Fibroblast of peridontal ligament (primary cell): ENCODE results near the gene PANK1.

ENCODE experiments used
- DNase-seq: peaks from one replicate; pipeline ENCODE4 v3.0.0-alpha.2; 2010; ENCODE audit errors: extremely low read depth

PANK1 gene

DNA sequence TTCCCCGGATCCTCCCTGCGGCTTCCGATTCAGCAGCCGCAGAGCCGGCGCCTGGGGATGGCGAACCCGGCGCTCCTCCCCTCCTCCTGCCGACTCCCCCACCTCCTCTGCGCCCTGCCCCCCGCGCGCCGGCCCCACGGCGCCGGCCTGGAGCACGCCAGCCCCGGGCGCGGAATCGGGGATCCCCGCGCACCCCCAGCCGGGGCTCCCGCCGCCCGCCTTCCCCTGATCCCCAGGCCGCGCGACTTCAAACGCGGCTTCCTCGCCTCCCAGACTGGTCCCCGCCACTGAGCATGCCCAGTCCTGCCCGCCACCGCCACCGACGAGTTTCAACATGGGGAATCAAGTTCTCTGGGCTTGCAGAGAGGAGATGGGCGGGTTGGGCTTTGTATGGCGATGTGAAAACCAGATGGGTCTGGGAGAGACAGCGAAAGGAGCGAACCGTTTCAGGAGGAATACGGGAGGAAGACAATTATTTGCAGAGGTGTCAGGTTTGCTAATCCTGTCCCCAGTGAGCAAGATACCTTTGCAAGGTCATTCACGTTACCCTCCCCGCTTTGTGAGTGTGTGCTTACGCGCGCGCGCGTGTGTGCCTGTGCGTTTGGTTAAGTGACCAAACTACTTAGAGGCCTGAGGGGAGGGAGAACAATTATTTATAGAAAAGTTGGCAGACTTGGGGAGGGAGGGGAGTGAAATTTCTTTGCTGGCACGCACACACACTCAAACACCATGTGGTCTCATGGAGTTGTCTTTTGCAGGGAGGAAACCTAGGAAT is at the start of gene PANK1:
Gene PANK1, minus strand, starts transcription at position 276 of the 775 bp plus-strand sequence. CDS start 351 bp downstream, outside the sequence.
- DNase-seq, result peak; percentile 77

DNA sequence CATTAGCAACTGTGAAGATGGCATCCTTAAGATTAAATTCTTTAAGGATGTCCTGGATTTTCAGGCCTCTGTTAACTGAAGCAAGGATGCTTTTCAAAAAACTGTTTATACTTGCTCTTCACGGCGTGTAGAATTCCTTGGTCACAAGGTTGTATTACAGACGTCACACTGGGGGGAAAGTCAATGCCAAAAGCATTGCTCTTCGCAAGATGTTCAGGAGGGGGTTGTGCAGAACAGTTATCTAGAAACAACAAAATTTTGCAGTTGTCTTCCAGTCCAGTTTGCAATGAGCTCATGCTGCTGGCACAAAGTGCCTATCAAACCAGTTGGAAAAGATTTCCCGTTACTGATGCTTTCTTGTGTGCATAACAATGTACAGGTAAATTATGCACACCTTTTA is 48.1 kb upstream of the PANK1 start:
- DNase-seq, result no peak

DNA sequence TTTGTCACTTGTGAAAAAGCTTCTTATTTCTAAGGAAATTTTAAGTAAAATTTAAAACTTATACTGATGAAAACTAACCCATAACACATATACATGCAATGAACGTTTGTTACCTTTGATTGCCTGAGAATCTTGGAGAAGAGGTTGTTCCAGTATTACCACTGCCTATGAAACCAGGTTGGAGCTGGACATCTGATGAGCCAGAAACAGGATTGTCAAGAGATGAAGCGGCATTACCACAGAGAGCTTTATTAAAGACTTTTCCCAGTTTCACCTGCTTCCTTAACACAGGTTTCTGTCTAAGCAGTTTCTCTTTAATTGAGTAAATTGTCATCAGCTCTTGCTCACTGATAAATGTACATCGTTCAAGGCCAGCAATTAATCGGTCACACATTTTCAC is 47.4 kb upstream of the PANK1 start:
- DNase-seq, result no peak

DNA sequence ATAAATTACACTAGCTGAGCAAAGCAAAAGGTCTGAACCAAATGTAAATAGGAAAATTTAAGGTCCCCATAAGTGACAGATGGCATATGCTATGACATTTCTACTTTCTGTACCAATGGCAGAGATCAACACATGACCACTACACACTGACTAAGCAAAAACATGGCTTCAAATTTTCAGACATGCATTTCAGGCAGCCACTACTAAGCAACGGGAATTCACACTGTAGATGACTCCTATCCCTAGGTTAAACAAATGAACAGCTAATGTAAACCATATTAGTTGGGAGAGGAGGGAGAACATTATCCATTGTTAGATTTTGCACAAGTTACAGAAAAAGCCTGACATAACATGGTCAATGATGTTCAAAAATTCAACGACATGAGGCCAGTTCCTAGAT is 45.0 kb upstream of the PANK1 start:
- no peak for DNase-seq

DNA sequence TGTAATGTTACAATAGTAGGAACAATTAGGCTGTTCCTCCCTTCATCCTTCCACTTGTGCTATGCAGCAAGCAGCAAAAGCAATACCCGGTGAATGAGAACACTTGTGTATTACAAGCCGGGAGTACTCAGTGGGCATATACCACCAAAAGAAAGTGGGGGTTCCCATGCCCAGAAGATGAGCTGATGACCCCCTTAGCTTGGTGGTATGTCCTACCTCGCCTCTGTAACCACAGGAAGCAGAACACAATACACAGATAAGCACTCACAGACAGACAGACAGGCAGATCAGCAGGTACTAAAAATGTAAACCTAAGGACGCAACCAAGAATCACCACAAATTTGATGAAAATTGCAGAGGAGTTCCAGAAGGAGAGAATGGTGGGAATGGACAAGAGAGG is 40.9 kb upstream of the PANK1 start:
- DNase-seq, result no peak

DNA sequence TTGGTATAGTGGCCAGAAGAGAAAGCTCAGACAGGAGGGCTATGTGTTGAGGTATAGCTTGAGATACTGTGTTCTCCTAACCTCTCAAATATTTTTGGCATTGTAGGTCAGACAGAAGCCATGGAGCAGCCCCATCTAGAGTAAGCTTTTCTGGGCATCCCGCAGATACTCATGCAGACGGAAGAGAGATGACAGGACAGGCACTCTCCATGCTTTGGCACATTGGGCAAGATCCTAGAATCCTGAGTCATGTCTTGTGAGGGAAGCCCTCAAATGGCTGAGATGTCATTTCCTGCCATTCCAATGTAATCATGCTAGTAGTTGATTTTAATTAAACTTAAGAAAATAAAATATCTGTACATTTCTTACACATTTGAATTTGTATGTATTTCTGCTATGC is 39.6 kb upstream of the PANK1 start:
- DNase-seq, result peak; percentile 22

DNA sequence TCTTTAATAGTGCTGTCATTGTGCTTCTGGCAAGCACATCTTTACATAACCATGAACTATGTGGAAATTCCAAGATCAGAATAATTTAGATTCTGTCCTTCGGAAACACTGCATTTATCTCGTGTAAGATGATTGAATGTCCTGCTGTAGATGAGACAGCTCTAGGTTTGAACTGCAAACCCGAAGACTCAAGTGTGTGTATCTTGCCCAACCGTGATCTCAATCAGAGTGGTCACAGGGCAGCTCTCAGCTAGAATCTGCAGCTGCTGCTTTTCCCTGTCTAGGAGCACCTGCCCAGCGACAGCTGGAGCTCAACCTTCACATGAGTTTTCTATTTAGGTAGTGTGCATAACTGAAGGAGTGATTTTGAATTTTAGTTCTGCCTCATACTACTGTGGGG is 38.8 kb upstream of the PANK1 start:
- DNase-seq, result no peak

DNA sequence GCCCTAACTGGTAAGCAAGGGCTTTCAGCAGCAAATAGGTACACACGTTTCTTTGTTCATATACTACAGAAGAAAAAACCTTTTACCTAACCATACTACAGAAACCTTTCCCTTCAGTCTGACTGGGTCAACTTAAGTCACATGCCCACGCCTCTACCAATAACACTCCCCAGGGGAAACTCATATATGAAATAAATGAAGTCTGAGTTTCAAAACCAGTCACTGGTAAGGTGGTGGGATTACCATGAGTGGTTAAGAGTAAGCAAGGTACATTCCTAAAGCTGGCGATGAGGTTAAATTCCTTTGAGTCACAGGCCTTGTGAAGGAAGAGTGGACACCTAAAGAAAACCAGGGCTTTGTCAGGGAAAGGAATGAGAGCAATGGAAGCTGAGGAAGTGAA is 34.9 kb upstream of the PANK1 start:
- DNase-seq, result no peak

DNA sequence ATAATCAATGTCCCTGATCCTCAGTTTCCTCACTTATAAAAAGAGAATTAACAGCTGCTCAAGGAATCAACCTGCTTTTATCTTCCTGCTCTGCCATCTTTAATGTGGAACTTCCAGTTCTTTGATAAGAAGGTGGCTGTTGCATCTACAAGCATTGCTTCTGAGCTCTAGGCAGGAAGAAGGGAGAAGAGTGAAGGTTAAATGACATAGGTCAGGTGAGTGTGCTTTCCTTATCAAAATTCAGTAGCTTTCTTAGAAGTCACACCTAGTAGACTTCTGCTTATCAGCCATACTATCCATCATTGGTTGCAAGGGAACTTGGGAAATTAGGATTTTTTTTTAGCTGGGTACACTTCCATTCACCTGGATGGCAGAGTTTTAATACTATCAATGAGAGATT is 32.3 kb upstream of the PANK1 start:
- DNase-seq, result no peak

DNA sequence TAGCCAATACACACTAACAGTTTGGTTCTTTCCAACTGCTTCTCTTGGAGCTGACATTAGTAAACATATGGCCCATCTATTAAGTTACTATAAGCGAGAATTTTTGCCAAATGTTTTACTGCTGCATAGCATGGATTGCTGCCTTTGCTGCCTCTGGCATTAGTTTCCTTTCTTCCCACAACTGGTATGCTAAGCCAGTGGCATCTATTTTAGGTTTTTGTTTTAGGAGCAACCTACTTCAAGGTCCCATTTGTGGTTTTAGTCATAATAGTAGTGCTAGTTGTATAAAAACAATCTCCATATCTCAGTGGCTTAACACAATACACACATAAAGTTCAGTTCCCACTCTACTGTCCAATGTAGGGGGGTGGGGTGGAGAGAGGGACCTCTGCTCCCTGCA is 25.9 kb upstream of the PANK1 start:
- DNase-seq, result peak; percentile 64

DNA sequence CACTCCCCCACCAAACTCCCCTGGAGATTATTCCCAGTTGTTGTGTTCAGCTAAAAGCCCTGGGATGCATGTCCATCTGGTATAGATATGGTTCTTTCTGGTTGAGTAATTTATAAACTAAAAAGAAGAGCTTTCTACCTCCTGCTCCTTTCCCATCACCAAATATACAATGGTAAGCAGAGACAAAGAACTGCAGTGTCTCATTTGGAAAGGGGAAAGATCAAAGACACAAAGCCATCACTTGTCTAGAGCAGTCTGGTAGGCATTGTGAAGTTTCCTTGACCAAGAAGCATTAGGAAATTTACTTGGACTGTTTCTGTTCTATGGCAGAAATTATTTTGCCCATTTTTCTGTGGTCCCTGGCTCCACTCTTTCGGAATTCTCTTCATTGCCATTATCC is 24.9 kb upstream of the PANK1 start:
- no peak for DNase-seq

DNA sequence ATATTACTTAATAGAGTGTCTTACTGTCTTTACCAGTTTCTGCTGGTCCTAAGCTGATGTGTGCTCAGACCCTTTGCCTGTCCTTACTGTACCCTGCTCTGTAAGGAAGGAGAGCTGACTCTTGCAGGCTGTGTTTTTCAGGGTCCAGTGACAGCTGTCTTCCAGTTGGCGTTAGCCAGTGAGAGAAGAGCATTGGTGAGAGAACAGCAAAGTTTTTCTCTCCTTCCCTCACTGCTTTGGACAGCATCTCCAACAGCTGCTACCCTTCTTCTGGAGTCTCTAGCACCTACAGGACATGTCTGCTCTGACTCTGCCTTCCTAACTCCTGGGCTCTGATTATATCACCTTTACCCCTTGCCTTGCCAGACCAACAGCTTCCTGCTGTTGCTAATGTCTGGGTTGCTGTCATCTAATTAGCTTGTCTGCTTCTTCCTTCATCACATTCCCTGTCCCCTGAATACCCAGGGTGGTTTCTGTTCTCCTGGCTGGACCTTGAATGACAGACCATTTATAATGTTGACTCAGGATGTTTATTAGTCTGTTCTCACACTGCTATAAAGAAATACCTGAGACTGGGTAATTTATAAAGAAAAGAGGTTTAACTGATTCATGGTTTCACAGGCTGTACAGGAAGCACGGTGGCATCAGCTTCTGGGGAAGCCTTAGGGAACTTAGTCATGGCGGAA is 23.5 kb upstream of the PANK1 start:
- no peak for DNase-seq

DNA sequence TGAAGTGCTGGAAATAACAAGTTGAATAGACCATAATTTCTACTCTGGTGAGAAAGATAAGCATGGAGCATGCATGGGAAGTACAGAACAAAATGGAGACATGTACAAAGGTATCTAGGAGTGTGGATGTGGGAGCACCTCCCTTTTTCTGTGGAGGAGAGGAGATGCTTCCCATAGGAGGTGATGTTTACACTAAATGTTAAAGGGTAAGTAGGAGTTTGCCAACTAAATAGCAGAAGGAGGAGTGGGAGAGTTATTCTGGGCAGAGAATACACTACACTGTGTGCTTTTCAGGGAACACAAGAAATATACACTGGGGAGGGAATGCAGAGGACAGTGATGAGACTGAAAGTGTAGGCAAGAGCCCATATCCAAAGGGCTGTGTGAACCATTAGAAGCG is 21.1 kb upstream of the PANK1 start:
- DNase-seq, result no peak

DNA sequence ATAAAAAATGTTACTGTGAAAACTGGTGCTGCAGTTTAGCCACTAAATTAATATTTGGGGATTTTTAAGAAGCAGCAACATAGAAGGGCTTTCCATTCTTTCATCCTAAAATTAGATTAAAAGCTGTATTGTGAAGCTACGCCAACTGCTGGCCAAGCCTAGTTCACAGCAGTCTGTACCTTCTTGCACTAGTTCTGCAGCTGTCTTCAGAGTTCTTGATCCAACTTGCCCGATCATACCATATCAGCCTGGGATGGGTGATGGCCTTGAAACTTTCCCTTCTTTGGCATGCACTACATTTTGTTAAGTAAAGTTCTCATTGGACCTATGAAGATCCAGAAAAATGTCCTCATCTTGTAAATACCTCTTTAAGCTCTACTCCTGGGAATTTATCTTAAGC is 20.3 kb upstream of the PANK1 start:
- peak; percentile 4 for DNase-seq

DNA sequence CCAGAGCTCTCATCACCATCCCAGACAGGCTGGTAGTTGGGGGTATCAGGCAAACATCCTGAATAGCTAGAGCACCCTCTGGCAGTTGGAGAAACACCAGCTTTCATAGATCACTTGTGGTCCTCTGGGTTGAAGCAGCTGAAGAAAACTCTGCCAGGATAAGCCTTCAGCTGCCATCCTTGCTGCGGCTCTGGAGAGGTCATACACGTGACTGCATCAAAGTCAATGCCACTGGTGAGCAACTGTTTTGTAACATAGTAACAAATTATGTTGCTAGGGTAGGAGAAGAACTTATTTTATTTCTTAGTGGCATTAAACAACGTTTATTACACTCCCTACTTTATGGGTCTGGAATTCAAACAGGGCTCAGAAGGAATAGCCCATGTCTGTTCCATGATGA is 19.2 kb upstream of the PANK1 start:
- DNase-seq, result peak; percentile 5

DNA sequence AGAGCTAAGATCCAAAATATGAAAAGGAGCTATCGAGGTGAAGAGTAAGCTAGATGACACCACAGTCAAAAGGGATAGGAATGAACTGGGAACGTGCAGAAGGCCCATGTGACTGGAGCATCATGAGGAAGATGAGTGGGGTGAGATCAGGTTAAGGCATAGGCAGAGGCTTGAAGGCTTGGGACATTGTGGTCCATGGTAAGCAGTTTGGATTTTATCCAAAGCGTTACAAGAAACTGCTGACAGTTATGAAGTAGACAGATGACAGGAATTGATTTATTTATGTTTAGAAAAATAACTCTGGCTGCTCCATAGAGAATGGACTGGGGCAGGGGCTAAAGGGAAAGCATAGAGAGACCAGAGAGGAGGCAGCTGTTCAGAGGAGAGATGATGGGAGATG is 18.1 kb upstream of the PANK1 start:
- DNase-seq, result no peak

DNA sequence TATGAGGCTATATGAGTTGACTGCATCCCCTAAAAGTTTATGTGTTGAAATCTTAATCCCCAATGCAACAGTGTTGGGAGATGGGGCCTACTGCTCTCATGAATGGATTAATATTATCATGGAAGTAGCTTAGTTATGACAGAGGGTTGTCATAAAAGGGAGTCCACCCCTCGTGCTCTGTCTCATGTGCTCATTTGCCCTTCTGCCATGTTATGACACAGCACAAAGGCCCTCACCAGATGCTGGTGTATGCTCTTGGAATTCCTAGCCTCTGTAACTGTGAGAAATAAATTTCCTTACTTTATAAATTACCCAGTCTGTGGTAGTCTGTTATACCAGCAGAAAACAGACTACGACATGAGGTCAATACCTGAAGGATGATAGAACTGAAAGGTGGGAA is 17.6 kb upstream of the PANK1 start:
- DNase-seq, result peak; percentile 27

DNA sequence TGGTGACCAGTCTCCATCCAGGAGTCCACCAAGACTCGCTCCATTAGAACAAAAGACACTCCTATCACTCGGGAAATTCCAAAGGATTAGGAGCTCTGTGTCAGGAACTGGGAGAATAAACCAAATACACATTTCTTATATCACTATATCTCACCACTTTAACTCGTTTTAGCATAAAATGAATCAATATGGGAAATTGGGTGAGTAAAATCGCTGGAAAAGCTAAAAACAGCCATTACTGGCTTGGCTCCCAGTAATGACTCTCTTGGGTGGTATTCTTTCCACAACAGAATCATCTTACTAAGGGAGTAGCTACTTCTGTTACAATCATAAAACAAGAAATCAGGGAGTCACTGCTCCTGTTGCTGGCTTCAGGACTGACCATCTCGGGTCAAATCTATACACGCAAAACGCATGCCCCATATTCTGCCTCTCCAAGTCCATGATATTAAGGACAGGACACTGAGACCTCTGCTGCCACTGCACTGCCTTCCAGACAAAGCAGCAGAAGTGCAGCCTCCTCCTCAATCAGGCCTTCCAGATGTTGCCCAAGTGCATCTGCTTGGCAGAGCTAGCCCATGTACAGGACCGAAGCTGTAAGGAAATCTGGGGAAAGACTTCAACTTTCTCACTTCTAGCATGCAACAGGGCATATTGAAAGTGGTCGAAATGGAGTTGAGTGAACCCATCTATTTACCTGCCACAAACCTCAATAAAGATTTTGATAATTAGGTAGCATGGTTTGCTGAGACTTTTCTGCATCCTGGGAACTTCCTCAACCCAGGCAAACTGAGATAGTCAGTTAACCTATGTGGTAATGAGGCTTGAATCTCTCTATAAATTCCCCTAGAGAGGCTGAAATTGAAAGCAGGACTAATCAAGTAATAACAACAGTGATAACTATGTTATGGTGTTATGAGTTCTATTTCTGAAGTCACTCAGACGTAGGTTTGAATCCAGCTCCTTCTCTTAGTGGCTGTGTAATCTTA is 14.4 kb upstream of the PANK1 start:
- peak; percentile 94 for DNase-seq

DNA sequence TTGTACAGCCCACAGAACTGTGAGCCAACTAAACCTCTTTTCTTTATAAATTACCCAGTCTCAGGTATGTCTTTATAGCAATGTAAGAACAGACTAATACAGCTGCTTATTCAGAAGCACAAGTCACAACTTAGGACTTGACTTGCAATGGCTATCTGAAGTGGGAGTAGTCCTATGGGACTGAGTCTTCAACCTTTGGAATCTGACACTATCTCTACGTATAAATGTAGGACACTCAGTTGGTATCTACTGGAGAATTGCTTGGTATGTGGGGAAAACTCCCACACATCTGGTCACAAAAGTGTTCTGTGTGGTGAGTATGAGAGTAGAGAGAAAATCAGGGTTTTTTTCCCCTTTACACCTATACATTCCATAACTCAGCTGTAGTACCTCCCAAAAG is 12.3 kb upstream of the PANK1 start:
- no peak for DNase-seq

DNA sequence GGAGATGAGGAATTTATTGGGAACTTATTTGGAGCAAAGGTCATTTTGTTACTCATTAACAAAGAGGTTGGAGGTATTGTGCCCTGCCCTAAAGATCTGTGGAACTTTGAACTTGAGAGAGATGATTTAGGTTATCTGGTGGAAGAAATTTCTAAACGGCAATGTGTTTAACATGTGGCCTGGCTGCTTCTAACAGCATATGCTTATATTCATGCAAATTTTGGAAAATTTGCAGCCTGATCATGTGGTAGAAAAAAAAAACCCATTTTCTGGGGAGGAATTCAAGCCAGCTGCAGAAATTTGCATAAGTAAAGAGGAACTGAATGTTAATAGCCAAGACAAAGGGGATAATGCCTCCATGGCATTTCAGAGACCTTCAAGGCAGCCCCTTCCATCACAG is 10.7 kb upstream of the PANK1 start:
- DNase-seq, result no peak

DNA sequence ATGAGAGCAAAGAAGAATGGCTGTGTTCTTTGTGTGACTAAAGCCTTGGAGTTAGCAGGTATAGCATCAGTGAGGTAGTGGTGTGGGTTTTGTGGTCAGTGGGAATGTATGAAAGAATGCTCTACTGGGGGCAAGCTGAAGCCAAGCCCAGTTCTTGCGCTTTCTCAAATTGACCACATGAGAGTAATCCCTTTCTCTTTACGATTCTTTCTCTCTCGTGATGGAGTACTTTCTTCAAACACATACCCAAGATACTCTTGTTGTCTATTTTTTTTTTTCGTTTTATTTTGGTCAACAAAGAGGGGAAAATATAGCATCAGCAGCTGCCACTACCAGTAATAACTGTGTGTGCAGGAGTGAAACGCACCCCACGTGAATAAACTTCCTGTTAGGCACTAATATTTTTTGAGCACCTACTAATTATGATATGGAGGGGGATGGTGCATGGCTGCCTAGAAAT is 8.4 kb upstream of the PANK1 start:
- no peak for DNase-seq

DNA sequence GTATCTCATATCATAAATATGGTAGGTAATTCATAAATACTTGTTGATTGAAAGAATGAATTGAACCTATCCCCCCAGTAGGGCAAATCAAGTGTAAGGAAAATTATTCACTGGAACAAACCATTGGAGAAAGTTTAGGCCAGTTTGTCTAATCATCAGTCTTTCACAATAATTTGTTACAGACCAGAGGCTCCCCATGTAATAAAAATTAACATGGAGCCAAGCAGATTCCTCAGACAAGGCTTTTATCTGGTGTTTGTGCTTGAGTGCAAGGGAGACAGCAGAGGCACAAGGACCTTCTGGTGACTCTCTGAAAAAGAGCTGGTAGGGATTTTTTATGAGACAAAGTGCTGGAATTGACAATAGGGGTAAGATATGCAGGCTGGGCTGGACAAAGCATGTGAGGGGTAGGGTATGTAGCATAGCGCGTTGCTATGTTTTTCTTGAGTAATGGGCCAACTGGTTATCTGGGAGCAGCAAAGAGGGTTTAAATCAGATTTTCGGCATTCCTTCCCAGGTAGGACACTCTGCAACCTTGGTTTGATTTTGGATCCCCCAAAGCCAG is 7.8 kb upstream of the PANK1 start:
- no peak for DNase-seq
